Brain microvascular endothelial cell (primary cell): ENCODE results near the gene DCAKD.

Experiments
- DNase-seq: peaks from one replicate; pipeline ENCODE4 v3.0.0-alpha.2; 2020
- H3K27ac ChIP-seq: fragments of 250-450 bp; sonication (Bioruptor Pico); 2 replicates; pipeline ENCODE4 v1.5.1; 2020; ENCODE audit warnings: mild to moderate bottlenecking, moderate library complexity
- H3K27me3 ChIP-seq: fragments of 250-450 bp; sonication (Bioruptor Pico); replicated peaks from 2 replicates; pipeline ENCODE4 v1.5.1; 2020; ENCODE audit warnings: mild to moderate bottlenecking
- H3K36me3 ChIP-seq: fragments of 250-450 bp; sonication (Bioruptor Pico); replicated peaks from 2 replicates; pipeline ENCODE4 v1.5.1; 2020; ENCODE audit warnings: mild to moderate bottlenecking
- H3K4me3 ChIP-seq: 2 replicates; pipeline ENCODE4 v1.5.1; 2011; ENCODE audit warnings: low read depth, mild to moderate bottlenecking, control low read depth, low read length, moderate library complexity
- CTCF ChIP-seq: IDR thresholded peaks from 2 replicates; pipeline ENCODE4 v1.5.1; 2011; ENCODE audit warnings: low read depth, mild to moderate bottlenecking, moderate library complexity, low read length, control low read depth, inconsistent platforms; ENCODE audit errors: missing control alignments
- in situ Hi-C: cut with HindIII; loops from 2 replicates; pipeline ENCODE4 v1.10.0; 2017; ENCODE audit warnings: low sequenced_read_pairs, low pct_ligation_motif_present

DCAKD gene

GRCh38 chr17:45022288-45022648 lies 29.2 kb downstream of the DCAKD start:
- in situ Hi-C loops, result loop anchor here (25.0 kb wide), 1 partner anchor 110 kb away; the partner anchor contains the start of gene GFAP
- peak; percentile 0 for TF ChIP-seq CTCF
- no peak for DNase-seq
- H3K4me3 ChIP-seq, result no peak overlapping the region
- H3K36me3 ChIP-seq, result peaks cover 3% of the 10 kb centered on the region
- H3K27me3 ChIP-seq, result no peaks in the 10 kb centered on the region
- no peak overlapping the region for H3K27ac ChIP-seq

DNA sequence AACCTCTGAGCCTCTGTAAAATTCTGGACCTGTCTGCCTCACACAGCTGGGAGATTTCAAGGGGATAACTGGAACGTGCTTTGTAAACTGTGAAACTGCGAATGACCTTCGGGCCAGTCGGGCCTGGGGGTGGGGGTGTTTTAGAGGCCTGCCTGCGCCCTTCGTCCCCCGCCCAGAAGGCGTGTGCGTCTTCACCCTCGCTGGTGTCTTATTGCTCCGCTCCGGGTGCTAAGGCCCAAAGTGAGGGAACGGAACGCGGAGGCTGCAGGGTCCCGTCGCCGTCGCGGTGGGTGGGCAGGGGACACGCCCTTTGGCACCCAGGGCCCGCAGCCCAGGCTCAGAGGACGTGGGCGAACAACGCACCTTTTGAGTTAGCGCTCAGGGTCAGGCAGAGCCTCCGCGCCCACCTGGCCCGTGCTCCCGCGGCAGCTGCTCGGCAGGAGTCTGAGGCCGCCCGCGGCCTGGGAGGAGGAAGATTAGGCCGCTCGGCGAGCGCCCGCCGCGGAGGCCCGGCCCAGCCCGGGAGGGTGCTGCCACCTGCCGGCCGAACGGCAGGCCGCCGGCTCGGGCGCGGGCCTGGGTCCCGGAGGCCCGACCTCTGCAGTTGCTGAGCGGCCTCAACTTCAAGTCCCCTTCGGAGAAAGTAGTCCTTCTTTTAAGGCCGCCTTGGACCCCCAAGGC lies 29.7 kb downstream of the DCAKD start:
- TF ChIP-seq CTCF, result peak; percentile 53
- no peak overlapping the region for H3K27ac ChIP-seq
- H3K4me3 ChIP-seq, result peak overlapping the region; percentile 53
- H3K36me3 ChIP-seq, result peaks cover 3% of the 10 kb centered on the region
- no peak for DNase-seq
- no peaks in the 10 kb centered on the region for H3K27me3 ChIP-seq
- in situ Hi-C loops, result loop anchor here (25.0 kb wide), 1 partner anchor 109 kb away; the partner anchor contains the start of gene GFAP

DNA sequence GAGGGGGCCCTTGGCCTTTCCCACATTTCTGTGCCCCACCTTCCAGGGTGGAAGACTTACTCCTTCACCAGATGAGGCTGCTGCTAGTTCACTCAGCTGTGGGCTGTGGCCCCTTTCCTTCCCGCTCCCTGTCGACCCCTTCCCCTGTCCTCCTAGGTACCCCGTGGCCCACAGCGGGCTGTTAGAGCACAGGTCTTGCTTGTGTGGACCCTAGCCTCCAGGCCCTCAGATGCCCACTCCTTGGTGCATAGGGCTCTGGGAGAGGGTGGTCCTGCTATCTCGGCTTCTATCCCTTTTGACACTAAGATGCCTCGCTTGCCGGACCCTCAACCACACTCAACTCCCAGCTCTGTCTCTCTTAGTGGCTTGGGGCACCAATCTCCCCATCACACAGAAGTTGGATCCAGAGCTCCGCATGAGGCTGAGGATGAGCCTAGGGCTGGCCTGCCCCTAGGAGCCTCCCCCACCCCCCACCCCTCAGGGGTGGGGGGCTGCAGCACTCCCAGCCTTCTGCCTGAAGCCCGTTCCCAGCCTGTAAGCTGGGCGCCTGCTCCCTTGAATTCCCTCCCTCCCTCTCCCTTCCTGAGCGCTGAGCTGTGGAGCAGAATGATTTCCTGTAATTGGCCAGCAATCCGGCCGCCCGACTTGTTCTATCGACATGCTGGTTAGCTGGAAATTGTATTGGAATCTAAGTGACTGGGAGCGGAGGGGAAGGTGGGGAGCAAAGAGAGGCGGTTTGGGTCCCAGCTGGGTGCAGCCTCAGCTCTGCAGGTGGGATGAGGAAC lies 30.9 kb downstream of the DCAKD start:
- in situ Hi-C loops, result loop anchor here (25.0 kb wide), 1 partner anchor 108 kb away; the partner anchor contains the start of gene GFAP
- H3K36me3 ChIP-seq, result no peaks in the 10 kb centered on the region
- no peaks in the 10 kb centered on the region for H3K27me3 ChIP-seq
- no peak overlapping the region for H3K27ac ChIP-seq
- no peak for TF ChIP-seq CTCF
- peak; percentile 15 for DNase-seq
- no peak overlapping the region for H3K4me3 ChIP-seq

DNA sequence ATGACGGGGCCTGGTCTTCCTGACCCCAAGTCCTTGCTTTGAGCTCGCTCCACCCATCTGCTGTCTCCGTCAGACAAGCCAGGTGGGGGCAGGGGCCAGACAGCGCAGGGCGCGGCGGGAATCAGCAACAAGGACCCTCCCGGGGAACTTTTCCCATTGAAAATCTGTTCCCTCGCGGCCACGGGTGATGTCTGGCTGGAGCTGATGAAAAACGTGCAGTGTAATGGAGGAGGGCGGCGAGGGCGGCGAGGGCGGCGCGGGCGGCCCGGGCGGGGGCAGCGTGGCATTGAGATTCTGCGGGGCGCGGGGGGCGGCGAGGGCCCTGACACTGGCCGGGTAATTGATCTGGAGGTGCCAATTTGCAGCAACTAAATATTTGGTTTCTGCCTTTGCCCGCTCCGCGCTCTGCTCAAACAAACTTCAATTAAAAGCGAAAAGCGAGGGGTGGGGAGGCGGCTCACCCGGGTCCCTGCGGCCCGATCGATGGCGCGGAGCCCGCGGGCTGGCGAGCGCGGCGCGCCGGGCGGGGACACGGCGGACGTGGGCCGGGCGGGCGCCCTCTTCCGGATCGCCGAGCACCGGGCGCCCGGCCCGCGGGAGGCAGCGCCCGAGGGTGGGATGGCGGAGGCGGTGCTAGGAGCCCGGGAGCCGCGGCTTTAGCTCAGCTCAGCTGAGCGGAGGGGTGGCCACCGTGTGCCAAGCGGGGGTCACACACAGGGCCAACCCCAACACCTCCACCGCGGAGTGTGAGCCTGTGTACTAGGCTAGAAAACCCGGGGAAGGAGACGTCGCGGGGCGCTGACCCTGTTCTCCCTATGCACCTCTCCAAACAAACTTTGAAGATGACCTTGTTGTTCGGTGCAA lies 32.4 kb downstream of the DCAKD start:
- Histone ChIP-seq H3K27ac (no peak overlapping the region), H3K4me3 (peak overlapping the region; percentile 53), H3K36me3 (no peaks in the 10 kb centered on the region), H3K27me3 (no peaks in the 10 kb centered on the region)
- in situ Hi-C loops, result loop anchor here (25.0 kb wide), 1 partner anchor 107 kb away; the partner anchor contains the start of gene GFAP
- TF ChIP-seq CTCF, result peak; percentile 23
- no peak for DNase-seq

DNA sequence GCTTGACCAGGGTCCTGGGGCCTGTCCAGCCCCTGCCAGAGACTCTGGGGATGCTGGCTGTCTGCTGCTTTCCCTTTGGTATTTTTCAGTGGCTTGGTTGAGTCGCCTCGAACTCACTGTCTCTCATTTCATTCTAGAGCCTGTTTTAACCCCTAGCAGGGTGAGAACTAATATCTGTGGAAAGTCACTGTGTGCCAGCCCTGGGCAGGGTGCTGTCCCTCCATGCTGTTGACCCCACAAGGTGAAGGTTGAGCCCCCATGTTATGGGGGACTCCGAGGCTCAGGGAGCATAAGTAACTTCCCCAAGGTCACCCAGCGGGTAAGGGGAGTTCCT lies 33.0 kb downstream of the DCAKD start:
- DNase-seq, result no peak
- Histone ChIP-seq H3K27me3 (no peaks in the 10 kb centered on the region), H3K27ac (no peak overlapping the region), H3K4me3 (peak overlapping the region; percentile 53), H3K36me3 (no peaks in the 10 kb centered on the region)
- in situ Hi-C loops, result loop anchor here (25.0 kb wide), 1 partner anchor 106 kb away; the partner anchor contains the start of gene GFAP
- no peak for TF ChIP-seq CTCF
